Measurements from ENCODE around the gene GTF2H4.

Gene GTF2H4

GRCh38 chr6:30882759-30883684, 25.0 kb upstream of the GTF2H4 start:
- DNase-seq (ENCODE audit: low spot score) = no peak

- peak; percentile 60 for DNase-seq (ENCODE audit: low spot score)
These were observed 24.1 kb upstream of the GTF2H4 start, which contains the start of gene DDR1 for GRCh38 chr6:30883685-30884520. Gene DDR1 (plus strand): TSS chr6:30884519. CDS start chr6:30888730, 4,211 bp downstream.

- no peak for DNase-seq (ENCODE audit: low spot score)
These were observed 23.2 kb upstream of the GTF2H4 start for GRCh38 chr6:30884521-30885480.

GRCh38 chr6:30885481-30885998, 22.5 kb upstream of the GTF2H4 start:
- no peak for DNase-seq (ENCODE audit: low spot score)

GRCh38 chr6:30885999-30886896, 21.8 kb upstream of the GTF2H4 start:
- peak; percentile 62 for DNase-seq (ENCODE audit: low spot score)

- DNase-seq (ENCODE audit: low spot score) = no peak
These were observed 21.1 kb upstream of the GTF2H4 start for GRCh38 chr6:30886897-30887255.

- no peak for DNase-seq (ENCODE audit: low spot score)
These were observed 19.8 kb upstream of the GTF2H4 start for GRCh38 chr6:30887901-30888815.

GRCh38 chr6:30888816-30889495, 19.1 kb upstream of the GTF2H4 start:
- no peak for DNase-seq (ENCODE audit: low spot score)

GRCh38 chr6:30889496-30889885, 18.5 kb upstream of the GTF2H4 start:
- DNase-seq (ENCODE audit: low spot score) = no peak

- no peak for DNase-seq (ENCODE audit: low spot score)
These were observed 17.9 kb upstream of the GTF2H4 start for GRCh38 chr6:30889921-30890645.

GRCh38 chr6:30890646-30891449, 17.2 kb upstream of the GTF2H4 start:
- no peak for DNase-seq (ENCODE audit: low spot score)

- no peak for DNase-seq (ENCODE audit: low spot score)
These were observed 16.6 kb upstream of the GTF2H4 start for GRCh38 chr6:30891450-30891723.

GRCh38 chr6:30891816-30892538, 16.0 kb upstream of the GTF2H4 start:
- DNase-seq (ENCODE audit: low spot score) = no peak

- no peak for DNase-seq (ENCODE audit: low spot score)
These were observed 14.9 kb upstream of the GTF2H4 start for GRCh38 chr6:30893001-30893591.

GRCh38 chr6:30893666-30894065, 14.3 kb upstream of the GTF2H4 start:
- DNase-seq (ENCODE audit: low spot score) = no peak

- DNase-seq (ENCODE audit: low spot score) = no peak
These were observed 13.6 kb upstream of the GTF2H4 start for GRCh38 chr6:30894381-30894780.

Measured in HuH-7.5 (cell line).